Measurements from ENCODE around the gene DAP. TPM values are rescaled to one million over a fixed set of nuclear protein-coding genes. Genes with fewer than 3 reads are reported as not detected.

The DAP gene
- polyA plus RNA-seq, 1 donor (not counting 4 experiments of a cell fraction or from before 2014, with no cell fraction given): 30.4 TPM

DNA sequence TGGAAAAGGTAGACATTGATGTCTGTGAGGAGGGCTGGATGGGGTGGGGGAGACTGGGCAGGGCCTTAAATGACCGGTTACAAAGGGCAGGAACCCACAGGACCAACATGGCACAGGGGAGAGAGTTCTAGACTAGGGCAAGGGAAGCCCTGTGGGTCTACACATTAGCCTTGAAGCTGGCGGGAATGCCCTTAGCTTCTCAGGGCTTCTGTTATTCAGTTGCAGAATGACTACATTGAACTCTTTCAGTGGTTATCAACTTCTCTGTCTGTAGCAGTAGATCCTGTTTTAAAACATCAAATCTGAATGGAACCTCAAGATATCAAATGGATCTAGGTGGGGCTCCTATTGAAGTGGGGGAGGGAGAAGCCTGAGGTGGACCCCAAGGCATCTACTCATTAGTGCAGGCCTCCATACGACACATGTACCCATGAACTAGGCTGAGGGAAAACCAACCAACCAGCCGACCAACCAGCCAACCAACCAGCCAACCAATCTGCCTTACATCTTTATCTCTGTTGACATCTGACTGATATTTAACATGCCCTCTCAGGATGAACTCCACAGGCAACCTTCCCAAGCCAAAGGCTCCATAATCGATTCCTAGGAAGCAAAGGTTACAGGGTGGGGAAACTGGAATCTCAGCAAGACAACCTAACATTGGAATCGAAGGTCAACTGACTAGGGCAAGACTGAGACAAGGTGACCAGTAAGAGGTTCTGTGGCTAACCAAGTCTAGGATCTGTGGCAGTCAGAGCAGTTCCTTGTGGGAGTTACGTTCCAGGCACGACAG is 48.3 kb downstream of the DAP start:
- Histone ChIP-seq H3K9me1 (ENCODE audit: control insufficient read depth, extremely low read depth, insufficient read depth, low read length) (no peaks in the 10 kb centered on the region), H3K36me3 (ENCODE audit: control insufficient read depth in 2 of 2, extremely low read depth in 1 of 2, insufficient read depth in 2 of 2, low read length in 2 of 2) (no peaks in the 10 kb centered on the region), H3K27ac (ENCODE audit: control insufficient read depth, insufficient read depth, low read length) (no peak overlapping the region), H3K9ac (ENCODE audit: control insufficient read depth, extremely low read depth, insufficient read depth, low read length) (no peak overlapping the region), H3K4me1 (ENCODE audit: control insufficient read depth, extremely low read depth, insufficient read depth, low read length) (peaks cover 3% of the 10 kb centered on the region), H3K4me2 (ENCODE audit: control insufficient read depth, extremely low read depth, insufficient read depth, low read depth, low read length) (no peak overlapping the region), H2AFZ (ENCODE audit: control insufficient read depth, low read length) (no peak overlapping the region), H3K9me3 (ENCODE audit: control insufficient read depth, low read depth, low read length) (no peaks in the 10 kb centered on the region), H4K20me1 (ENCODE audit: control insufficient read depth, extremely low read depth, insufficient read depth, low read length) (no peaks in the 10 kb centered on the region), H3K27me3 (ENCODE audit: control insufficient read depth, extremely low read depth, insufficient read depth, low read length) (no peaks in the 10 kb centered on the region), H3K4me3 (ENCODE audit: control insufficient read depth in 2 of 3, extremely low read depth in 1 of 3, insufficient read depth in 2 of 3, low read depth in 1 of 3, low read length in 3 of 3) (no peak overlapping the region), H3K79me2 (ENCODE audit: control insufficient read depth, insufficient read depth, low read length) (peaks cover 4% of the 10 kb centered on the region)
- DNase-seq (ENCODE audit: low read depth, low spot score) (no peak), FAIRE-seq (no peak)
- dilution Hi-C loops (cut with MboI; ENCODE audit: extremely low pct_ligation_motif_present, low sequenced_read_pairs): no loop called here
- TF ChIP-seq, protein P1, sequence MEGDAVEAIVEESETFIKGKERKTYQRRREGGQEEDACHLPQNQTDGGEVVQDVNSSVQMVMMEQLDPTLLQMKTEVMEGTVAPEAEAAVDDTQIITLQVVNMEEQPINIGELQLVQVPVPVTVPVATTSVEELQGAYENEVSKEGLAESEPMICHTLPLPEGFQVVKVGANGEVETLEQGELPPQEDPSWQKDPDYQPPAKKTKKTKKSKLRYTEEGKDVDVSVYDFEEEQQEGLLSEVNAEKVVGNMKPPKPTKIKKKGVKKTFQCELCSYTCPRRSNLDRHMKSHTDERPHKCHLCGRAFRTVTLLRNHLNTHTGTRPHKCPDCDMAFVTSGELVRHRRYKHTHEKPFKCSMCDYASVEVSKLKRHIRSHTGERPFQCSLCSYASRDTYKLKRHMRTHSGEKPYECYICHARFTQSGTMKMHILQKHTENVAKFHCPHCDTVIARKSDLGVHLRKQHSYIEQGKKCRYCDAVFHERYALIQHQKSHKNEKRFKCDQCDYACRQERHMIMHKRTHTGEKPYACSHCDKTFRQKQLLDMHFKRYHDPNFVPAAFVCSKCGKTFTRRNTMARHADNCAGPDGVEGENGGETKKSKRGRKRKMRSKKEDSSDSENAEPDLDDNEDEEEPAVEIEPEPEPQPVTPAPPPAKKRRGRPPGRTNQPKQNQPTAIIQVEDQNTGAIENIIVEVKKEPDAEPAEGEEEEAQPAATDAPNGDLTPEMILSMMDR (optimal IDR thresholded peaks at IDR 0.05 in 1 of 3, IDR thresholded peaks at IDR 0.05 in 1 of 3, conservative IDR thresholded peaks at IDR 0.05 in 1 of 3; ENCODE audit: extremely low read depth in 1 of 3, insufficient read depth in 2 of 3, low read length in 3 of 3): no peak
- TF ChIP-seq EZH2 (IDR thresholded peaks at IDR 0.05; ENCODE audit: low read length): no peak

DNA sequence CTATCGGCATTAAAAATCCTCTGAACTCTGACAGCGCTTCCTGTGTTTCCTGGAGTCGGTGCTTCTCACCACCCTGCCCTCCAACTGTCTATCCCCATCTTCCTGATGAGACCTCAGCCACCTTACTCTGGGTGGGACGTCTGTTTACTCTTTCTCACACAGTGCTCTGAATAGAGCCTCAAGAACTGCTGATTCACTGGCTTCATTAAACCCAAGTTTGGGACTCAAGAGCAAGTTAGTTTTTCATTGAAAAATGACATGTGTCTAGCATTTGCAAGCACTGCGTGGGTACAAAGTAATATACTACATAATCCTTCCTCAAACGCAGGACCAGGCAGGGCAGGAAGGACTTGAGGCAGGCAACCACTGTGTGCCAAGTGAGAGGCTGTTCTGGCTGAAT is 49.5 kb downstream of the DAP start:
- no peak overlapping the region for H3K4me2 ChIP-seq (ENCODE audit: control insufficient read depth, extremely low read depth, insufficient read depth, low read depth, low read length)
- H3K9ac ChIP-seq (ENCODE audit: control insufficient read depth, extremely low read depth, insufficient read depth, low read length): no peak overlapping the region
- H3K9me1 ChIP-seq (ENCODE audit: control insufficient read depth, extremely low read depth, insufficient read depth, low read length): no peaks in the 10 kb centered on the region
- H3K4me3 ChIP-seq (ENCODE audit: control insufficient read depth in 2 of 3, extremely low read depth in 1 of 3, insufficient read depth in 2 of 3, low read depth in 1 of 3, low read length in 3 of 3): no peak overlapping the region
- FAIRE-seq (no peak), DNase-seq (ENCODE audit: low read depth, low spot score) (no peak)
- H3K27me3 ChIP-seq (ENCODE audit: control insufficient read depth, extremely low read depth, insufficient read depth, low read length): no peaks in the 10 kb centered on the region
- no peaks in the 10 kb centered on the region for H4K20me1 ChIP-seq (ENCODE audit: control insufficient read depth, extremely low read depth, insufficient read depth, low read length)
- dilution Hi-C loops (cut with MboI; ENCODE audit: extremely low pct_ligation_motif_present, low sequenced_read_pairs): no loop called here
- H2AFZ ChIP-seq (ENCODE audit: control insufficient read depth, low read length): no peak overlapping the region
- peaks cover 15% of the 10 kb centered on the region for H3K4me1 ChIP-seq (ENCODE audit: control insufficient read depth, extremely low read depth, insufficient read depth, low read length)
- no peaks in the 10 kb centered on the region for H3K36me3 ChIP-seq (ENCODE audit: control insufficient read depth in 2 of 2, extremely low read depth in 1 of 2, insufficient read depth in 2 of 2, low read length in 2 of 2)
- no peak for TF ChIP-seq EZH2 (IDR thresholded peaks at IDR 0.05; ENCODE audit: low read length)
- TF ChIP-seq, protein P1 (optimal IDR thresholded peaks at IDR 0.05 in 1 of 3, IDR thresholded peaks at IDR 0.05 in 1 of 3, conservative IDR thresholded peaks at IDR 0.05 in 1 of 3; ENCODE audit: extremely low read depth in 1 of 3, insufficient read depth in 2 of 3, low read length in 3 of 3): no peak
- H3K27ac ChIP-seq (ENCODE audit: control insufficient read depth, insufficient read depth, low read length): no peak overlapping the region
- peaks cover 4% of the 10 kb centered on the region for H3K79me2 ChIP-seq (ENCODE audit: control insufficient read depth, insufficient read depth, low read length)
- H3K9me3 ChIP-seq (ENCODE audit: control insufficient read depth, low read depth, low read length): no peaks in the 10 kb centered on the region

Measured in keratinocyte (primary cell).